ENCODE data around the gene AHSG.

The AHSG gene

GRCh38 chr3:186569779-186570095, 43.1 kb upstream of the AHSG start:
- no peak for DNase-seq (ENCODE audit: low read depth)
- TF ChIP-seq CTCF (IDR thresholded peaks at IDR 0.05; ENCODE audit: low read depth, low read length): no peak
- no peak for TF ChIP-seq MYC (IDR thresholded peaks at IDR 0.05; ENCODE audit: low read depth, low read length)
- TF ChIP-seq POLR2A (IDR thresholded peaks at IDR 0.05; ENCODE audit: extremely low read depth, insufficient read length): no peak
- TF ChIP-seq, protein P1, sequence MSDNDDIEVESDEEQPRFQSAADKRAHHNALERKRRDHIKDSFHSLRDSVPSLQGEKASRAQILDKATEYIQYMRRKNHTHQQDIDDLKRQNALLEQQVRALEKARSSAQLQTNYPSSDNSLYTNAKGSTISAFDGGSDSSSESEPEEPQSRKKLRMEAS (IDR thresholded peaks at IDR 0.05; ENCODE audit: low read depth, low read length): no peak
- H3K4me3 ChIP-seq (ENCODE audit: low read depth, low read length): peak overlapping the region; percentile 98

DNA sequence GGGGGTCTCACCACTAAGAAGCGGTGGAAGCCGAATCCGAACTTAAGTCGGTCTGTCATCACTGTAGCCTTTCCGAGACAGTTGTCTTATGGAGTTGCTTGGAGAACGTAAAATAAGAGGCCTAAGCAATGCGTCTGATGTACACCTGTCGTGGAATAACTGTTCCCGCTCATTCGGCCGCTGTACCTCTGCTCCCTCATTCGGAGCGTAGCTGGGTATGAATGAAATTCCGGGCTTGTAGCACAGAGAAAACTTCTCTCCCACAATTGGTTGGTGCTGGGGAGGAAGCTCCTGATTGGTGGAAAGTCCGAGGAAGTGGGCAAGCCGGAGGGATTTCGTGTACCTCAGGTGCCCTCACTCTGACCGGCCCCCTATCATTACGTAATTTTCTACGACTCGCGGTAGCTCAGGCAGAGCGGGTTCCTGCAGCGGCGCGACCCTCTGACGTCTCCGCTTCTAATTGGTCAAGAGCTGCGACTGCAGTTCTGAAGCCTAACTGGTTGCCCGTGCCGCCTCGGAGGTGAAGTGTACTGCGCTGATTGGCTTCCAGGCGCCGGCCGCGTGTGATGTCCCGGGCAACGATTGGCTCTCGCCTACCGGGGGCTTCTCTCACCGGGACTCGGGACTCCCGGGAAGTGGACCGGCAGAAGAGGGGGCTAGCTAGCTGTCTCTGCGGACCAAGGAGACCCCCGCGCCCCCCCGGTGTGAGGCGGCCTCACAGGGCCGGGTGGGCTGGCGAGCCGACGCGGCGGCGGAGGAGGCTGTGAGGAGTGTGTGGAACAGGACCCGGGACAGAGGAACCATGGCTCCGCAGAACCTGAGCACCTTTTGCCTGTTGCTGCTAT, 42.5 kb upstream of the AHSG start, which contains the start of gene DNAJB11:
Gene DNAJB11, plus strand, starts transcription at position 625 of the 845 bp plus-strand sequence. Its CDS starts 178 bp downstream, at position 803.
- TF ChIP-seq, protein P1 (IDR thresholded peaks at IDR 0.05; ENCODE audit: low read depth, low read length): peak; percentile 3; the same call in 1 of the 2 replicates
- TF ChIP-seq POLR2A (IDR thresholded peaks at IDR 0.05; ENCODE audit: extremely low read depth, insufficient read length) (peak; percentile 95), CTCF (IDR thresholded peaks at IDR 0.05; ENCODE audit: low read depth, low read length) (no peak), MYC (IDR thresholded peaks at IDR 0.05; ENCODE audit: low read depth, low read length) (peak; percentile 25)
- H3K4me3 ChIP-seq (ENCODE audit: low read depth, low read length): peak within 1 kb of the TSS; percentile 99
- DNase-seq (ENCODE audit: low read depth): peak; percentile 100

DNA sequence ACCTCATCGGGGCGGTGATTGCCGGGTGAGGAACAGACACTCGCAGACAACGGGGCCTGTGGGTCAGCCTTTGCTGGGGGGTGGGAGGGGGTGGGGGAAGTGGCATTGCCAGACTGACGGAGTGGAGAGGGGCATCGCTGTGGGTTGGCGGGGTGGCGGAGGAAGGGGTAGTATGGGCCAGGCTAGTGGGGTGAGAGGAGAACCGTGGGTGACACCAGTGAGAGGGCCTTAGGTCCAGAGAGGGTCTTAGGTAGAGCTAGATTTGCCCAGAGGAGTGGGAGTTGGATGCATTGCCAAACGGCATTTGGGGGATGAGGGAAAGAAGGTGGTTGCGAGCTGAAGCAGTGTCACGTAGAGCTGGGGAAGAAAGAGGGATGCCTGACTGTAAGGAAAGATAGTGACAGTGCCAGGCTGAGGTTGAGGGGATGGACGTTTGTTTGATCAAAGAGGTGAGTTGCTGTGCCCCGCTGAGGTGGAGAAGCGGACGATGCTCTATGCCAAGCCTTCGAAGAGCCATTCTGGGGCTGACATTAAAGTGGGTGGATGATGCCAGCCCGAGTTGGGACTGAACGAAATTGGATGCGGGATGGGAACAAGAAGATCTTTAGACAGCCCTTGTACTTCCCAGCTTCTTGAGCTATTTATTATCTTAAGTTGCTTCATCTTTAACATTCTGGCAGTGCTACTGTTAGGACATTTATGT, 41.8 kb upstream of the AHSG start:
- TF ChIP-seq, protein P1 (IDR thresholded peaks at IDR 0.05; ENCODE audit: low read depth, low read length): no peak
- TF ChIP-seq CTCF (IDR thresholded peaks at IDR 0.05; ENCODE audit: low read depth, low read length) (no peak), MYC (IDR thresholded peaks at IDR 0.05; ENCODE audit: low read depth, low read length) (no peak), POLR2A (IDR thresholded peaks at IDR 0.05; ENCODE audit: extremely low read depth, insufficient read length) (no peak)
- peak; percentile 7 for DNase-seq (ENCODE audit: low read depth)
- peak overlapping the region; percentile 99 for H3K4me3 ChIP-seq (ENCODE audit: low read depth, low read length)

GRCh38 chr3:186571644-186572013, 41.2 kb upstream of the AHSG start:
- TF ChIP-seq, protein P1 (IDR thresholded peaks at IDR 0.05; ENCODE audit: low read depth, low read length): no peak
- TF ChIP-seq POLR2A (IDR thresholded peaks at IDR 0.05; ENCODE audit: extremely low read depth, insufficient read length): no peak
- no peak for TF ChIP-seq MYC (IDR thresholded peaks at IDR 0.05; ENCODE audit: low read depth, low read length)
- no peak for TF ChIP-seq CTCF (IDR thresholded peaks at IDR 0.05; ENCODE audit: low read depth, low read length)
- peak overlapping the region; percentile 99 for H3K4me3 ChIP-seq (ENCODE audit: low read depth, low read length)
- DNase-seq (ENCODE audit: low read depth): peak; percentile 9

GRCh38 chr3:186577521-186577920, 35.3 kb upstream of the AHSG start:
- DNase-seq (ENCODE audit: low read depth): no peak
- TF ChIP-seq POLR2A (IDR thresholded peaks at IDR 0.05; ENCODE audit: extremely low read depth, insufficient read length): no peak
- no peak for TF ChIP-seq CTCF (IDR thresholded peaks at IDR 0.05; ENCODE audit: low read depth, low read length)
- no peak for TF ChIP-seq MYC (IDR thresholded peaks at IDR 0.05; ENCODE audit: low read depth, low read length)
- TF ChIP-seq, protein P1 (IDR thresholded peaks at IDR 0.05; ENCODE audit: low read depth, low read length): no peak
- no peak overlapping the region for H3K4me3 ChIP-seq (ENCODE audit: low read depth, low read length)

Measured in NB4 (cell line).